Stomach smooth muscle (tissue), 2 donors: Measurements from ENCODE around the gene SUN5.
"Not testable (repeated sequence)": the region's sequence is repeated elsewhere in the genome, so short reads cannot be mapped to it uniquely, and the experiment has no call there.

Experiments
- H3K27ac ChIP-seq: one replicate; pipeline ENCODE4 v1.7.0; 2013; ENCODE audit warnings: mild to moderate bottlenecking, low read length, inconsistent platforms
- H3K27me3 ChIP-seq, 2 donors: one replicate each; pipeline ENCODE4 v1.7.0; 2013; ENCODE audit warnings: low read length in 2 of 2; ENCODE audit not compliant: insufficient read depth in 2 of 2, control insufficient read depth in 1 of 2
- H3K36me3 ChIP-seq, 2 donors: one replicate each; pipeline ENCODE4 v1.7.0; 2013; ENCODE audit warnings: low read length in 2 of 2; ENCODE audit not compliant: control insufficient read depth in 2 of 2, insufficient read depth in 2 of 2
- H3K4me1 ChIP-seq: one replicate; pipeline ENCODE4 v1.7.0; 2013; ENCODE audit warnings: low read length; ENCODE audit not compliant: control insufficient read depth, insufficient read depth
- H3K4me3 ChIP-seq, 2 donors: one replicate each; pipeline ENCODE4 v1.7.0; 2013; ENCODE audit warnings: low read length in 2 of 2
- H3K9ac ChIP-seq, 2 donors: one replicate each; pipeline ENCODE4 v1.7.0; 2013; ENCODE audit warnings: low read length in 2 of 2, mild to moderate bottlenecking in 1 of 2
- H3K9me3 ChIP-seq, 2 donors: one replicate each; pipeline ENCODE4 v1.7.0; 2013; ENCODE audit warnings: low read length in 2 of 2; ENCODE audit not compliant: control insufficient read depth in 2 of 2
- donor health status: healthy.
- donor health status: Pancreatic carcinoma.

Gene SUN5

GRCh38 chr20:32958574-32958973, 45.7 kb downstream of the SUN5 start:
- Histone ChIP-seq H3K9ac (no peak overlapping the region), H3K4me3 (no peak overlapping the region), H3K27me3 (peaks cover 0 to 2% of the 10 kb centered on the region in 2 donors), H3K4me1 (no peaks in the 10 kb centered on the region), H3K27ac (no peak overlapping the region), H3K36me3 (no peaks in the 10 kb centered on the region), H3K9me3 (peaks cover 8 to 14% of the 10 kb centered on the region in 2 donors)

- no peaks in the 10 kb centered on the region for H3K4me1 ChIP-seq
- no peaks in the 10 kb centered on the region for H3K27me3 ChIP-seq
- no peak overlapping the region for H3K9ac ChIP-seq
- H3K4me3 ChIP-seq: no peak overlapping the region
- no peaks in the 10 kb centered on the region for H3K36me3 ChIP-seq
- no peak overlapping the region for H3K27ac ChIP-seq
- H3K9me3 ChIP-seq: peaks cover 8 to 14% of the 10 kb centered on the region in 2 donors
Observed at GRCh38 chr20:32957459-32957858, 46.8 kb downstream of the SUN5 start.

GRCh38 chr20:32950539-32950938, 53.7 kb downstream of the SUN5 start:
- H3K4me3 ChIP-seq, H3K36me3 ChIP-seq, H3K4me1 ChIP-seq, H3K27me3 ChIP-seq, H3K9ac ChIP-seq, H3K27ac ChIP-seq, H3K9me3 ChIP-seq: not testable (repeated sequence)

- H3K27me3 ChIP-seq: peaks cover 0 to 3% of the 10 kb centered on the region in 2 donors
- H3K36me3 ChIP-seq: no peaks in the 10 kb centered on the region
- no peak overlapping the region for H3K4me3 ChIP-seq
- peaks cover 0 to 3% of the 10 kb centered on the region in 2 donors for H3K9me3 ChIP-seq
- no peaks in the 10 kb centered on the region for H3K4me1 ChIP-seq
- no peak overlapping the region for H3K27ac ChIP-seq
- no peak overlapping the region for H3K9ac ChIP-seq
Observed at GRCh38 chr20:32946629-32947028, 57.6 kb downstream of the SUN5 start.

GRCh38 chr20:32945710-32946221, 58.5 kb downstream of the SUN5 start:
- Histone ChIP-seq H3K36me3 (no peaks in the 10 kb centered on the region), H3K27me3 (peaks cover 0 to 3% of the 10 kb centered on the region in 2 donors), H3K9ac (no peak overlapping the region), H3K4me3 (no peak overlapping the region), H3K9me3 (peaks cover 0 to 3% of the 10 kb centered on the region in 2 donors), H3K27ac (no peak overlapping the region), H3K4me1 (no peaks in the 10 kb centered on the region)

GRCh38 chr20:32943490-32944052, 60.7 kb downstream of the SUN5 start:
- Histone ChIP-seq H3K4me1 (no peaks in the 10 kb centered on the region), H3K36me3 (no peaks in the 10 kb centered on the region), H3K4me3 (no peak overlapping the region), H3K9ac (no peak overlapping the region), H3K9me3 (peaks cover 0 to 3% of the 10 kb centered on the region in 2 donors), H3K27ac (no peak overlapping the region), H3K27me3 (peaks cover 0 to 3% of the 10 kb centered on the region in 2 donors)

GRCh38 chr20:32941155-32941885, 62.9 kb downstream of the SUN5 start:
- no peak overlapping the region for H3K4me3 ChIP-seq
- H3K4me1 ChIP-seq: no peaks in the 10 kb centered on the region
- H3K27me3 ChIP-seq: peaks cover 0 to 3% of the 10 kb centered on the region in 2 donors
- no peaks in the 10 kb centered on the region for H3K36me3 ChIP-seq
- no peak overlapping the region for H3K9ac ChIP-seq
- peaks cover 0 to 3% of the 10 kb centered on the region in 2 donors for H3K9me3 ChIP-seq
- H3K27ac ChIP-seq: no peak overlapping the region

- Histone ChIP-seq H3K36me3 (no peaks in the 10 kb centered on the region), H3K27me3 (no peaks in the 10 kb centered on the region), H3K4me3 (no peak overlapping the region), H3K27ac (no peak overlapping the region), H3K9me3 (no peaks in the 10 kb centered on the region), H3K4me1 (no peaks in the 10 kb centered on the region), H3K9ac (no peak overlapping the region)
Observed at GRCh38 chr20:32934580-32934979, 69.7 kb downstream of the SUN5 start.
